ENCODE measurements around the gene SEZ6.

DNA sequence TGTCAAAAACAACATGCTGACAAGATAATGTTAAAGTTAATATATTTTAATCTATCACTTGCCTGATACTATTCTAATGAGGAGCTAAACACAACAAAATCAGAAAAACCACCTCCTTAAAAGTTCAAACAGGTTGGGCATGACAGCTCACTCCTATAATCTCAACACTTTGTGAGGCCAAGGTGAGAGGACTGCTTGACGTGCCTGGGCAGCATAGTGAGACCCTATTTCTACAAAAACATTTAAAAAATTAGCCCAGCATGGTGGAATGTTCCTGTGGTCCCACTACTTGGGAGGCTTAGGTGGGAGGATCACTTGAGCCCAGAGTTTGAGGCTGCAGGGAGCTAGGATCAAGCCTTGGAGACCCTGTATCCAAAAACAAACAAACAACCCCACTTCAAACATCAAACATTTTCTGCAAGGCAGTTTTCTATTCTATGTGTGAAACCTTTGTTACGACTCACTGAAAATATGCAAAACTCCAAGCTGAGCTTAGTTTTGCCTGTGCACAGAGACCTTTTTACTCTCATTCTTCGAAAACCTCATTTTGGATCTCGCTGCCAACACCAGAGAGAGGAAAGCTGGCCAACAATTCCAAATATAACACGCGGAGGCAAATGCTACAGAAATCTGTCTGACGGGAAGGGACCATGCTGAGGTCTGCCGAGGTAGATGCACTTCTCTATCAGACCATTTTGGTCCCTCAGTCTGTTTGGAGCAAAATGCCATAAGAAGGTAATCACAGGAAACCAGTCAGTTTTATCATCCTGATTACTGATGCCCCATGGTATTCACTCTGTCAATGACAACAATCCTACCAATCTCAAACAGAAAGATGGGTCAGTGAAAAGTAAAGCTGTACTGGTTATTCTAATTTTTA is 60.7 kb downstream of the SEZ6 start:
- TF ChIP-seq, protein P1, sequence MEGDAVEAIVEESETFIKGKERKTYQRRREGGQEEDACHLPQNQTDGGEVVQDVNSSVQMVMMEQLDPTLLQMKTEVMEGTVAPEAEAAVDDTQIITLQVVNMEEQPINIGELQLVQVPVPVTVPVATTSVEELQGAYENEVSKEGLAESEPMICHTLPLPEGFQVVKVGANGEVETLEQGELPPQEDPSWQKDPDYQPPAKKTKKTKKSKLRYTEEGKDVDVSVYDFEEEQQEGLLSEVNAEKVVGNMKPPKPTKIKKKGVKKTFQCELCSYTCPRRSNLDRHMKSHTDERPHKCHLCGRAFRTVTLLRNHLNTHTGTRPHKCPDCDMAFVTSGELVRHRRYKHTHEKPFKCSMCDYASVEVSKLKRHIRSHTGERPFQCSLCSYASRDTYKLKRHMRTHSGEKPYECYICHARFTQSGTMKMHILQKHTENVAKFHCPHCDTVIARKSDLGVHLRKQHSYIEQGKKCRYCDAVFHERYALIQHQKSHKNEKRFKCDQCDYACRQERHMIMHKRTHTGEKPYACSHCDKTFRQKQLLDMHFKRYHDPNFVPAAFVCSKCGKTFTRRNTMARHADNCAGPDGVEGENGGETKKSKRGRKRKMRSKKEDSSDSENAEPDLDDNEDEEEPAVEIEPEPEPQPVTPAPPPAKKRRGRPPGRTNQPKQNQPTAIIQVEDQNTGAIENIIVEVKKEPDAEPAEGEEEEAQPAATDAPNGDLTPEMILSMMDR (IDR thresholded peaks at IDR 0.05), result no peak
- TF ChIP-seq EZH2 (IDR thresholded peaks at IDR 0.05) (no peak), EZH2phosphoT487 (IDR thresholded peaks at IDR 0.05) (no peak)

Data from neural progenitor cell (in vitro differentiated cells).